Suprapubic skin (tissue), 4 donors: Measurements from ENCODE around the gene SHISA9. TPM values are rescaled to one million over a fixed set of nuclear protein-coding genes. Genes with fewer than 3 reads are reported as not detected.

Source experiments
- DNase-seq, 2 donors: peaks; one replicate each; pipeline ENCODE4 v3.0.0-alpha.2; 2019; ENCODE audit warnings: low spot score in 2 of 2
- H3K27ac ChIP-seq: fragments of 200-600 bp; sonication (generic); one replicate; pipeline ENCODE4 v1.5.1; 2019
- H3K27me3 ChIP-seq: fragments of 200-600 bp; sonication (generic); one replicate; pipeline ENCODE4 v1.5.1; 2019
- H3K36me3 ChIP-seq: fragments of 200-600 bp; sonication (generic); one replicate; pipeline ENCODE4 v1.5.1; 2019
- H3K4me1 ChIP-seq: fragments of 200-600 bp; sonication (generic); one replicate; pipeline ENCODE4 v1.5.1; 2019
- H3K4me3 ChIP-seq: fragments of 200-600 bp; sonication (generic); one replicate; pipeline ENCODE4 v1.5.1; 2019; ENCODE audit warnings: mild to moderate bottlenecking
- H3K9me3 ChIP-seq: fragments of 200-600 bp; sonication (generic); one replicate; pipeline ENCODE4 v1.5.1; 2019
- EP300 ChIP-seq: sonication (generic); formaldehyde crosslinking; IDR thresholded peaks from one replicate; pipeline ENCODE4 v1.6.1; 2017; ENCODE audit warnings: antibody characterized with exemption
- POLR2A ChIP-seq, 2 donors: fragments of 450-650 bp; IDR thresholded peaks; one replicate each; pipeline ENCODE4 v1.6.1; 2017; ENCODE audit warnings: antibody characterized with exemption in 2 of 2, mild to moderate bottlenecking in 2 of 2, moderate library complexity in 2 of 2
- POLR2AphosphoS5 ChIP-seq, 3 donors: sonication (generic); formaldehyde crosslinking; IDR thresholded peaks; one replicate each; pipeline ENCODE4 v1.6.1; 2017; ENCODE audit warnings: antibody characterized with exemption in 3 of 3
- WGBS: methylation state at CpG from one replicate; pipeline ENCODE4 v1.1.5; 2018; 5-methylcytosine and 5-hydroxymethylcytosine counted together
- total RNA-seq, 4 donors: library from RNA; depleted of rRNA; stranded (reverse); fragments of >200 nt; gene quantifications; one replicate each; pipeline ENCODE4 v1.1.0, GENCODE V29; 2016
- TF ChIP-seq, protein P1 (sequence below), 2 donors: fragments of 200-600 bp in 1 of 2; fragments of 450-650 bp in 1 of 2; sonication (generic) in 1 of 2; IDR thresholded peaks; one replicate each; pipeline ENCODE4 v1.5.1; 2016 to 2019; ENCODE audit warnings: antibody characterized with exemption in 2 of 2, mild to moderate bottlenecking in 1 of 2, moderate library complexity in 1 of 2

SHISA9 gene
- total RNA-seq, 4 donors from 2014 or later, result 0.26 to 1.9 (median 1.2) TPM

DNA sequence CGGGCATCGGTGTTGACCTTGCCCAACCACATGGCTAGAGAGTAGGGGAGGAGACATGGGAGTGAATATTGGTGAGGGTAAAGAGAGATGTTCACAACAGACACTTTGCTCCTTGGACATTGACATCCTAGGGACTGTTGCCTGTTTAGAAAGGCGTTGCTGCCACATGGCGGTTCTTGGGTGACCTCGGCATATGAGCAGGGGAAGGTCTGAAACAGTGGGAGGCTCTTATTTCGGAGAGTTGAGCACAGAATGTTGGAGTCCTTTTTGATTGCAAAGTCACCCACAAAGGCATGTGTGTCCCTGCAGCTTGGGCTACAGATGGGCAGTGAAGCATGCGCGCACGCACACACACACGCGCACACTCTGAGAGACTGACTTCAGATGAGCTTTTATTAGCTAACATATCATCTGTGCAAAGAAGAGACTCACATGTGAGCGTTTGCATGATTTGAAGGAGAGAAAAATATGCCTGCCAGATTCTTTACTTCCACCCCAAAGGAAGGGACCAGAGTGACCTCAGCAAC, 104.4 kb downstream of the SHISA9 start:
- no peak overlapping the region for H3K27ac ChIP-seq
- H3K4me1 ChIP-seq, result no peaks in the 10 kb centered on the region
- 88% methylated on average over 12 of the region's 12 CpGs for WGBS
- TF ChIP-seq, protein P1, sequence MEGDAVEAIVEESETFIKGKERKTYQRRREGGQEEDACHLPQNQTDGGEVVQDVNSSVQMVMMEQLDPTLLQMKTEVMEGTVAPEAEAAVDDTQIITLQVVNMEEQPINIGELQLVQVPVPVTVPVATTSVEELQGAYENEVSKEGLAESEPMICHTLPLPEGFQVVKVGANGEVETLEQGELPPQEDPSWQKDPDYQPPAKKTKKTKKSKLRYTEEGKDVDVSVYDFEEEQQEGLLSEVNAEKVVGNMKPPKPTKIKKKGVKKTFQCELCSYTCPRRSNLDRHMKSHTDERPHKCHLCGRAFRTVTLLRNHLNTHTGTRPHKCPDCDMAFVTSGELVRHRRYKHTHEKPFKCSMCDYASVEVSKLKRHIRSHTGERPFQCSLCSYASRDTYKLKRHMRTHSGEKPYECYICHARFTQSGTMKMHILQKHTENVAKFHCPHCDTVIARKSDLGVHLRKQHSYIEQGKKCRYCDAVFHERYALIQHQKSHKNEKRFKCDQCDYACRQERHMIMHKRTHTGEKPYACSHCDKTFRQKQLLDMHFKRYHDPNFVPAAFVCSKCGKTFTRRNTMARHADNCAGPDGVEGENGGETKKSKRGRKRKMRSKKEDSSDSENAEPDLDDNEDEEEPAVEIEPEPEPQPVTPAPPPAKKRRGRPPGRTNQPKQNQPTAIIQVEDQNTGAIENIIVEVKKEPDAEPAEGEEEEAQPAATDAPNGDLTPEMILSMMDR (IDR thresholded peaks at IDR 0.05), result no peak
- TF ChIP-seq POLR2AphosphoS5 (IDR thresholded peaks at IDR 0.05), result no peak
- no peak for TF ChIP-seq EP300
- no peak for TF ChIP-seq POLR2A (IDR thresholded peaks at IDR 0.05)
- no peak overlapping the region for H3K4me3 ChIP-seq
- H3K9me3 ChIP-seq, result peaks cover 3% of the 10 kb centered on the region
- H3K36me3 ChIP-seq, result no peaks in the 10 kb centered on the region
- H3K27me3 ChIP-seq, result no peaks in the 10 kb centered on the region
- no peak for DNase-seq

DNA sequence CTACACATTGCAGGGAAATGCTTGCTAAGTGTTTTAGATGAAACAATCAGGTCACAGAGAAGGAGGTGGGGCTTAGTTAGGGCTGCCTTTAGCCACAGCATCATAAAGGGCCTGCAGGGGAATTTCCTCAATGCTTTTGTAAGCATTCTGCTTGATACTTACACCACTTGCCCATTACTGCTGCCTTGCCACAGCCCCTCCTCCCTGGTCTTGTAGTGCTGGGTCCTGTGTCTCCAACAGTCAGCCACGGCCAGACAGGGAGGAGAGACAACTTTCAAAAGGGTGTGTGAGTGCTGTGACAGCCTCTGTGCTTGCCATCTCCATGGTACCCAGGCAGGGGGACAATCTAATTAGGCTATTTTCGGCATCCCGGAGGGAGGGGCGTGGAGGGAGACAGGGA, 111.2 kb downstream of the SHISA9 start:
- WGBS, result 33% methylated on average over 4 of the region's 4 CpGs
- DNase-seq, result no peak
- peaks cover 2% of the 10 kb centered on the region for H3K9me3 ChIP-seq
- TF ChIP-seq, protein P1 (IDR thresholded peaks at IDR 0.05), result no peak
- TF ChIP-seq POLR2A (IDR thresholded peaks at IDR 0.05), result no peak
- TF ChIP-seq EP300, result no peak
- TF ChIP-seq POLR2AphosphoS5 (IDR thresholded peaks at IDR 0.05), result no peak
- H3K4me1 ChIP-seq, result no peaks in the 10 kb centered on the region
- no peak overlapping the region for H3K27ac ChIP-seq
- no peaks in the 10 kb centered on the region for H3K27me3 ChIP-seq
- H3K4me3 ChIP-seq, result no peak overlapping the region
- H3K36me3 ChIP-seq, result no peaks in the 10 kb centered on the region

DNA sequence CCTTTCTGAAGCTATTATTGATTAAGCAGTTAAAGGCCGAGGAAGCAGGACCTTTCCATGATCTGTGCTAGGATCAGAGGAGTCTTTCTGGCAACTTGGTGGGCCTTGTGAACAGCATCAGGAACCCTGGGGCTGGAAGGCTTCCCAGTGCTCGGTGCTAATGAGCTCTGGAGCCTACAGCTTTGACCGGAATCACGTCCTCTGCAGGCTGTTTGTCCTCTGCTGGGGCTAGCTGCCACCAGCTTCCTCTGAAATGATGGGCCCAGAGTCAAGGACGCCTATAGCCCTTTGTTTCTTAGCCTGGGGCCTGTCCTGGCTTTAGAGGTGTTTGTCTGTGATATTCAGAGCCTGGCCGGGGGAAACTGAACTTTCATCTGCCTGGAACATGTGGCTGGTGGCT, 111.6 kb downstream of the SHISA9 start:
- Histone ChIP-seq H3K4me3 (no peak overlapping the region), H3K36me3 (no peaks in the 10 kb centered on the region), H3K27ac (no peak overlapping the region), H3K9me3 (no peaks in the 10 kb centered on the region), H3K27me3 (no peaks in the 10 kb centered on the region), H3K4me1 (no peaks in the 10 kb centered on the region)
- WGBS, result 33% methylated on average over 4 of the region's 6 CpGs
- TF ChIP-seq POLR2AphosphoS5 (IDR thresholded peaks at IDR 0.05) (no peak), EP300 (no peak), POLR2A (IDR thresholded peaks at IDR 0.05) (no peak)
- TF ChIP-seq, protein P1 (IDR thresholded peaks at IDR 0.05), result no peak
- no peak for DNase-seq

DNA sequence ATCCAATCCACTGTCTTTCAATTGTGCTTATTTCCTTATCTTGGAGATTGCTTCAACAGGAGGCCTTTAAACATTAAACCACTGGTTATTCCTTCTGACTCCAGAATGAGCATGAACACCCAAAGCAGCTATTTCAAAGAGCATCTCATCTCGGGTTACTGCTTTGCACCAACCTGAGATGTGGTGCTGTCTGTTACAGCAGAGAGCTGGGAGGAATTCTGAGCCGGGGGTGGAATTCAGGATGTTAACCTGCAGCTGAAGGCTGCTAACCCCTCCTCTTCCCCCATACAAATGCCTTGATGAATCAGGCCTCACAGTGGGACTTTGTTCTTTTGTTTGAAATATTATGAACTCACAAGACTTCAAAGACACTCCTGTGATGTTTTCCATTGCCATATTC, 113.1 kb downstream of the SHISA9 start:
- DNase-seq, result no peak

DNA sequence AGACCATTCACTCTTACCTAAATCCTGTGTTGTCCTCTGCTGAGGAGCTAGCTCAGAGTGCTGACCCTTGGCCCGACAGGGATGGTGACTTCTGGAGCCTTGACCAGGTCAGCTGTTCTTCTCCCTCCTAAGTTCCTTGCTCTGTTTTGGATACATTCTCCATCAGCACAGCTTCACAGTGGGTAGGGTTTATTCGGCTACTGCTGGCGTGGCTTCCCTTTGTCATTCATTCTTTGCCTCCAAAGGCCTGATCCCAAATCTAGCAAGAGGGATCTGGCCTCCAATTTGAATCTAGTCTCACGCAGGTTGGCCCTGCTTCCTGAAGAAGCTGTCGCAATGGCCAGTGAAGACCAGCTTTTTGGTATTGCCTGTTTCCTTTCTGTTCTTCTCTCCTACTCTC, 116.6 kb downstream of the SHISA9 start:
- H3K4me3 ChIP-seq, result no peak overlapping the region
- H3K27me3 ChIP-seq, result no peaks in the 10 kb centered on the region
- no peaks in the 10 kb centered on the region for H3K4me1 ChIP-seq
- peaks cover 3% of the 10 kb centered on the region for H3K9me3 ChIP-seq
- WGBS, result 70% methylated on average over 5 of the region's 5 CpGs
- DNase-seq, result no peak
- TF ChIP-seq EP300 (no peak), POLR2A (IDR thresholded peaks at IDR 0.05) (no peak), POLR2AphosphoS5 (IDR thresholded peaks at IDR 0.05) (no peak)
- TF ChIP-seq, protein P1 (IDR thresholded peaks at IDR 0.05), result no peak
- no peak overlapping the region for H3K27ac ChIP-seq
- no peaks in the 10 kb centered on the region for H3K36me3 ChIP-seq

More for the DNA sequence above, 113.1 kb downstream of the SHISA9 start:
- no peak for TF ChIP-seq POLR2AphosphoS5 (IDR thresholded peaks at IDR 0.05)
- TF ChIP-seq, protein P1 (IDR thresholded peaks at IDR 0.05), result no peak
- no peak for TF ChIP-seq EP300
- no peak for TF ChIP-seq POLR2A (IDR thresholded peaks at IDR 0.05)
- 5% methylated on average over 2 of the region's 2 CpGs for WGBS
- Histone ChIP-seq H3K27me3 (no peaks in the 10 kb centered on the region), H3K4me1 (no peaks in the 10 kb centered on the region), H3K9me3 (peaks cover 3% of the 10 kb centered on the region), H3K27ac (no peak overlapping the region), H3K36me3 (no peaks in the 10 kb centered on the region), H3K4me3 (no peak overlapping the region)
